MCF 10A (cell line): Measurements from ENCODE around the gene GPRIN2. TPM values are rescaled to one million over a fixed set of nuclear protein-coding genes. Genes with fewer than 3 reads are reported as not detected.

Experiments
- BruUV-seq: library from RNA; stranded (reverse); fragments of 400-500 nt; replicated peaks from 2 replicates; lab custom pipeline; 2021; lab: Mats Ljungman, UMichigan
- CTCF ChIA-PET: fragments of 300-600 bp; sonication (Branson Sonifier 250); formaldehyde crosslinking; extraction: SDS; loops from one replicate; lab custom pipeline; 2021; ENCODE audit warnings: antibody characterized with exemption, inconsistent platforms; lab: Yijun Ruan, JAX
- POLR2A ChIA-PET: fragments of 300-600, 350-650 bp; sonication (Branson Sonifier 250); formaldehyde crosslinking; extraction: SDS; loops from one replicate; lab custom pipeline; 2020; ENCODE audit warnings: antibody characterized with exemption, inconsistent platforms; lab: Yijun Ruan, JAX
- DNase-seq: peaks from one replicate; pipeline ENCODE4 v3.0.0-alpha.2; 2018; ENCODE audit not compliant: unreplicated experiment
- H3K27ac Mint-ChIP-seq: one replicate; pipeline ENCODE4 v1.8.0; 2022; ENCODE audit warnings: mild to moderate bottlenecking, low read depth, mixed read lengths; ENCODE audit not compliant: unreplicated experiment
- H3K27me3 Mint-ChIP-seq: one replicate; pipeline ENCODE4 v1.8.0; 2022; ENCODE audit warnings: mixed read lengths; ENCODE audit not compliant: insufficient read depth, unreplicated experiment
- H3K36me3 Mint-ChIP-seq: one replicate; pipeline ENCODE4 v1.8.0; 2022; ENCODE audit warnings: mild to moderate bottlenecking, moderate library complexity, mixed read lengths; ENCODE audit not compliant: insufficient read depth, unreplicated experiment
- H3K4me1 Mint-ChIP-seq: one replicate; pipeline ENCODE4 v1.8.0; 2022; ENCODE audit warnings: mixed read lengths; ENCODE audit not compliant: insufficient read depth, unreplicated experiment
- H3K4me3 Mint-ChIP-seq: one replicate; pipeline ENCODE4 v1.8.0; 2022; ENCODE audit warnings: mild to moderate bottlenecking, moderate library complexity, mixed read lengths; ENCODE audit not compliant: unreplicated experiment
- H3K9me3 Mint-ChIP-seq: one replicate; pipeline ENCODE4 v1.8.0; 2022; ENCODE audit warnings: mixed read lengths; ENCODE audit not compliant: unreplicated experiment
- intact Hi-C: fragments of 100-400 bp; cut with micrococcal nuclease; formaldehyde crosslinking; loops from 2 replicates; pipeline ENCODE4 v1.14.1; 2022
- total RNA-seq: library from RNA; stranded (reverse); gene quantifications from 2 replicates; pipeline ENCODE4 v1.2.3, GENCODE V29; 2022
- TF ChIP-seq, protein P1 (sequence below): fragments of 200-600 bp; IDR thresholded peaks from one replicate; pipeline ENCODE4 v1.8.0; 2022; ENCODE audit warnings: antibody characterized with exemption, mild to moderate bottlenecking; ENCODE audit not compliant: unreplicated experiment

The GPRIN2 gene
- total RNA-seq, 1 experiment from 2014 or later, result not detected

DNA sequence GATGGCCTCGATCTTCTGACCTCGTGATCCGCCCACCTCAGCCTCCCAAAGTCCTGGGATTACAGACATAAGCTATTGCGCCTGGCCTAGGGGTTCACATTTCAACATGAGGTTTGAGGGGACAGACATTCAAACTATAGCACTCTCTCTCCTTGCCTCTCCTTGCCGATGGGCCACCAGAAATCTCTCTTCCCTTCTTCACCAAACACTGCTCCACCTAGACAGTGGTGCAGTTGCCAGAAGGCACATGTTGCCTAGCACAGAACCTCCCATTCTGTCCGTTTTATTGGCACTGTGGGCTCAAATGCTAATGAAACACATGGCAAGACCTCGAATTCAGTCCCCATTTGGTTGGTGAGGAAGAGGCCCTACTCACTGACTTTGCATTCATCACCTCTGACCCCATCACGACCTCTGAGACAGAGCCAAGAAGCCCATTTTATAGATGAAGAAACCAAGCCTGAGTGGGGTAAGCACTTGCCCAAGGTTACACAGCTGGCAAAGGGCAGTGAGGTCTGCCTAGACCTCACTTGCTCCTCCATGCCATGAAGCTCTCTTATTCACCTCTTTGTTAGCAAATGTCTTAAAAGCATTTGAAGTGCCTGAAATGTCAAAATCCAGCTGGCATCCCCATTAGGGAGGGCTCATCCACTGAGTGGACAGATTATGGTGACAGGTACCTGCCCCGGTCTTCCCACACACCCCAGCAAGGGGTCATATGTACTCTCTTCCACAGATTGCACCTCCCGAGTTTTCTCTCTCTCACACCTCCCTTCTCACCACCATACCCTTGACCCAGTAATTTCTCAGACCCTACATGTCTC lies 34.0 kb downstream of the GPRIN2 start:
- intact Hi-C loops, result no loop called here
- no peaks in the 10 kb centered on the region for H3K9me3 Mint-ChIP-seq
- TF ChIP-seq, protein P1, sequence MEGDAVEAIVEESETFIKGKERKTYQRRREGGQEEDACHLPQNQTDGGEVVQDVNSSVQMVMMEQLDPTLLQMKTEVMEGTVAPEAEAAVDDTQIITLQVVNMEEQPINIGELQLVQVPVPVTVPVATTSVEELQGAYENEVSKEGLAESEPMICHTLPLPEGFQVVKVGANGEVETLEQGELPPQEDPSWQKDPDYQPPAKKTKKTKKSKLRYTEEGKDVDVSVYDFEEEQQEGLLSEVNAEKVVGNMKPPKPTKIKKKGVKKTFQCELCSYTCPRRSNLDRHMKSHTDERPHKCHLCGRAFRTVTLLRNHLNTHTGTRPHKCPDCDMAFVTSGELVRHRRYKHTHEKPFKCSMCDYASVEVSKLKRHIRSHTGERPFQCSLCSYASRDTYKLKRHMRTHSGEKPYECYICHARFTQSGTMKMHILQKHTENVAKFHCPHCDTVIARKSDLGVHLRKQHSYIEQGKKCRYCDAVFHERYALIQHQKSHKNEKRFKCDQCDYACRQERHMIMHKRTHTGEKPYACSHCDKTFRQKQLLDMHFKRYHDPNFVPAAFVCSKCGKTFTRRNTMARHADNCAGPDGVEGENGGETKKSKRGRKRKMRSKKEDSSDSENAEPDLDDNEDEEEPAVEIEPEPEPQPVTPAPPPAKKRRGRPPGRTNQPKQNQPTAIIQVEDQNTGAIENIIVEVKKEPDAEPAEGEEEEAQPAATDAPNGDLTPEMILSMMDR, result no peak
- no peak for DNase-seq
- H3K4me1 Mint-ChIP-seq, result no peaks in the 10 kb centered on the region
- no TSS peak for BruUV-seq
- no peaks in the 10 kb centered on the region for H3K27me3 Mint-ChIP-seq
- no peak overlapping the region for H3K27ac Mint-ChIP-seq
- POLR2A ChIA-PET, result interaction anchor here (1.6 kb wide), 1 partner anchor 23 kb away, joined by 5 read pairs; no protein-coding TSS in a partner anchor
- CTCF ChIA-PET, result interaction anchor here (1.1 kb wide), 1 partner anchor 15 kb away, joined by 4 read pairs; no protein-coding TSS in a partner anchor
- H3K4me3 Mint-ChIP-seq, result no peak overlapping the region
- no peaks in the 10 kb centered on the region for H3K36me3 Mint-ChIP-seq

DNA sequence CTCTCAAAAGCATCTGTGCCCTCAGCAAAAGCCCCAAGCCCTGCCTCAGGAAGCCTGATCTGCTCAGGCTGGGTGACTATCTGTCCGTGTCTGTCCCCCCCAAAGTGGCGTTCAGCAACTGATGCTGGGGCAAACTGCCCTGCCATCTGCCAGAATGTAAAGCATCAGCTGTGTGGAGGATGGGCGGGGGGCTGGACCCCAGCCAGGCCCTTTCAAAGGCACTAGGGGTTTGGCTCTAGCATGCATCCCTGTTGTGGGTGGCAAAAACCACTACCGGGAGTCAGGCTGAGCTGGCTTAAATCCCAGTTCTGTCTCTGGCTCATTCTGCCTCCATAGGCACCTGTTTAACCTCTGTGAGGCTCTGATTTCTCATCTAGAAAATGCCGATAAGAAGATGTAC lies 35.5 kb downstream of the GPRIN2 start:
- H3K27me3 Mint-ChIP-seq, result no peaks in the 10 kb centered on the region
- no peak overlapping the region for H3K4me3 Mint-ChIP-seq
- intact Hi-C loops, result no loop called here
- no TSS peak for BruUV-seq
- no peaks in the 10 kb centered on the region for H3K9me3 Mint-ChIP-seq
- H3K36me3 Mint-ChIP-seq, result no peaks in the 10 kb centered on the region
- POLR2A ChIA-PET, result no interaction called here
- CTCF ChIA-PET, result no interaction called here
- DNase-seq, result peak; percentile 94
- H3K4me1 Mint-ChIP-seq, result no peaks in the 10 kb centered on the region
- TF ChIP-seq, protein P1, result no peak
- H3K27ac Mint-ChIP-seq, result no peak overlapping the region

DNA sequence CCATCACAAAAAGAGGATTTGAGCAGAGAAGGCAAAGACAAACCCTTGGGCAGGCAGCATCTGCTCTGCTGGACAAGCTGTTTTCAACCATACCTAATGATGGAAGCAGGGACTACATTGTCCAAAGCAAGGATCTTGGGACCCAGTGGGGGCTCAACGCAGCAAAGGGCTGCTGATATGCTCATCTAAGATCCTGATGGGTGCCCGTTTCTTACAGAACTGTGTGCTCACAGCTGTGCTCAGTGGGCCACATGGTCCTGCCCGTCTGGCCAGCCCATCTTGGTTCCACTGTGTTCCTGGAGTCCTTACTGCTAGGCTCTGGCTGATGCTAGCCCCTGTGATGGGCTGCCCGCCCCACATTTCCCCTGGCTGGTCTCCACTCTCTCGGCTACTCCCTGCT lies 36.1 kb downstream of the GPRIN2 start:
- Mint-ChIP-seq H3K4me1 (no peaks in the 10 kb centered on the region), H3K4me3 (no peak overlapping the region), H3K27me3 (no peaks in the 10 kb centered on the region), H3K27ac (no peak overlapping the region), H3K36me3 (no peaks in the 10 kb centered on the region), H3K9me3 (no peaks in the 10 kb centered on the region)
- intact Hi-C loops, result no loop called here
- POLR2A ChIA-PET, result no interaction called here
- no peak for DNase-seq
- TF ChIP-seq, protein P1, result no peak
- CTCF ChIA-PET, result no interaction called here
- BruUV-seq, result no TSS peak

DNA sequence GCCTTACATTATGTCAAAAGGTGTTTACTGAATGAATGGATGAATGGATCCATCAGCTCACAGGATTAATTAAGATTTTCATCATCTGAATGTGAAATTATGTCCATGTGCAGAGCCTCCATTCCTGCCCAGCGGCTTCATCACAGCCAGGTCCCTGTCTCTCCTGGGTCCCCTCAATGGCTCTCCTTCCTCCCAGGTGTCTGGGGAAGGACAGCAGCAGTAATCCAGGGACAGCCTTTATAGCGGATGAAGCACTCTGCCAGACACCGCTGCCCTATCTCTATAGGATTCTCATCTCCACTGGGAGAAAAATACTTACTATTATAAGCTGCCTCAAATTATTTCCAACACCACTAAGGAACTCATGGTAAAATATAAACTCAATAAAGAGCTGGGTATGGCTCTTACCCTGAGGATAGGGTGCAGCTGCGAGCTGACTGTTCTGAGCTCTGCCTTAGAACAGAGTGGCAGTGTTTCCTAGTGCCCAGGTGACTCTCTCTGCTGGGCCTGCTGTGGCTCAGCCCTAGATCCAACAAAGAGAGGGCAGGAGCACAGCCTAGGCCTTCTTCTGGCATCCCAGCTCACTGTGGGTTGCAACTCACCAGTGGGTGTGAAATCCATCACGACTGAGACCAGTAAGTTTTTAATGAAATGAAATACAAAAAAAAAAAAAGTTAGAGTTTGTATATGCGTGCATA lies 38.3 kb downstream of the GPRIN2 start:
- ChIA-PET CTCF (interaction anchor here (0.7 kb wide), 1 partner anchor 531 kb away, joined by 6 read pairs; no protein-coding TSS in a partner anchor), POLR2A (no interaction called here)
- no peak for DNase-seq
- no TSS peak for BruUV-seq
- TF ChIP-seq, protein P1, result no peak
- no peaks in the 10 kb centered on the region for H3K27me3 Mint-ChIP-seq
- intact Hi-C loops, result no loop called here
- H3K4me3 Mint-ChIP-seq, result no peak overlapping the region
- H3K9me3 Mint-ChIP-seq, result no peaks in the 10 kb centered on the region
- H3K36me3 Mint-ChIP-seq, result no peaks in the 10 kb centered on the region
- no peaks in the 10 kb centered on the region for H3K4me1 Mint-ChIP-seq
- no peak overlapping the region for H3K27ac Mint-ChIP-seq
